GM23248 (cell line): ENCODE data around the gene ST7.

ENCODE experiments used
- EZH2 ChIP-seq: fragments of 200-600 bp; sonication (generic); IDR thresholded peaks from 2 replicates; pipeline ENCODE4 v1.6.1; 2018; ENCODE audit warnings: antibody characterized with exemption, mild to moderate bottlenecking; ENCODE audit not compliant: insufficient read depth, poor library complexity, severe bottlenecking
- EZH2phosphoT487 ChIP-seq: fragments of 200-600 bp; sonication (generic); IDR thresholded peaks from 2 replicates; pipeline ENCODE4 v1.6.1; 2018; ENCODE audit warnings: antibody characterized with exemption, moderate library complexity, mild to moderate bottlenecking, low read depth; ENCODE audit not compliant: insufficient read depth

DNA sequence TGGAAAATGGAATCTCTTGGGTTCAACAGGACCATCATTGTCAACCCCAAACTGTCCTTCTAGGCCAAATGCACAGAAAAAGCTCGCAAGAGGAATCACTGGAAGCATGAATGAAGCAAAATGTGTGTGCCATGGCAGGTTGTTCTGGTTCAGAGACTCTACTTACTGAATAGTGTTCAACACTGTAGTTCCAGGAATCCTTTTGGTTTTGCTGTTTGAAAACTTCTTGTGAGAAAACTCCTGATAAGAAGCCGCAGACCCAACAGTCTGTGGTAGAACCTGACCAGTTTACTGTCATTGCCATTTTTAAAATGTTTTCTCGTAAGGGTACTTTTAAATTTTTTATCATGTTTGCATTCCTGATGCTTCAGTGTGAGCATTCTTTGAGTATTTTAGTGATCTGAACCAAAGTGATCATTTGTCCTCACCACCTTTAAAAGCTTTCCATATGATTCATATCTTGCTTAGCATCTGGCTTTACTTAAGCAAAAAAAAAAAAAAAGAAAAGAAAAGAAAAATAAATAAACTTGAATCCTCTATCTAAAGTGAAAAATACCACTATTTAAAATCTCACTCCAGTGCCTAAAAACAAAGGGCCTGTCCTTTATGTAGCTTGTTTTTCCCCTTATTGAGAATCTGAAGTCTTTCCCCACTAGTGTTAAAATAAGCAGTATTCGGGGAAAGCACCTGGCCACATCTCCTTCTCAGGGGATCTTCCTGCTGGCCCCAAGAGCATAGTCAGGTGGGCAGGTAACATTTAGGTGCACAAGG is 277.2 kb downstream of the ST7 start:
- TF ChIP-seq EZH2phosphoT487 (peak; percentile 92), EZH2 (no peak)
